Activated CD8-positive, alpha-beta T cell treated with anti-CD3 and anti-CD28 coated beads for 36 hours (primary cell): Measurements from ENCODE around the gene TAS1R2. TPM values are rescaled to one million over a fixed set of nuclear protein-coding genes. Genes with fewer than 3 reads are reported as not detected.

Experiments
- ATAC-seq: fragments of 200-7000 bp; cut with Tn5 transposase; one replicate; pipeline ENCODE4 v1.10.0; 2021; ENCODE audit warnings: mild to moderate bottlenecking, moderate library complexity
- CTCF ChIA-PET: fragments of 350-600 bp; sonication (Branson Sonifier 250); formaldehyde crosslinking; loops from one replicate; lab custom pipeline; 2021; ENCODE audit warnings: antibody characterized with exemption; lab: Charles Lee
- POLR2A ChIA-PET: fragments of 350-600 bp; sonication (Branson Sonifier 250); formaldehyde crosslinking; loops from one replicate; lab custom pipeline; 2021; ENCODE audit warnings: antibody characterized with exemption; lab: Charles Lee
- DNase-seq: peaks from one replicate; pipeline ENCODE4 v3.0.0-alpha.2; 2020
- H3K27ac Mint-ChIP-seq: one replicate; pipeline ENCODE4 v1.8.0; 2021; ENCODE audit warnings: mild to moderate bottlenecking, mixed read lengths
- H3K27me3 Mint-ChIP-seq: one replicate; pipeline ENCODE4 v1.8.0; 2021; ENCODE audit warnings: mixed read lengths
- H3K36me3 Mint-ChIP-seq: one replicate; pipeline ENCODE4 v1.8.0; 2021; ENCODE audit warnings: low read depth, mixed read lengths
- H3K4me1 Mint-ChIP-seq: one replicate; pipeline ENCODE4 v1.8.0; 2021; ENCODE audit warnings: low read depth, mixed read lengths
- H3K4me3 Mint-ChIP-seq: one replicate; pipeline ENCODE4 v1.8.0; 2021; ENCODE audit warnings: mild to moderate bottlenecking, moderate library complexity, mixed read lengths
- H3K9me3 Mint-ChIP-seq: one replicate; pipeline ENCODE4 v1.8.0; 2021; ENCODE audit warnings: mixed read lengths
- intact Hi-C: fragments of 100-400 bp; cut with micrococcal nuclease; formaldehyde crosslinking; loops from one replicate; pipeline ENCODE4 v1.10.0; 2022
- total RNA-seq, 2 experiments: library from RNA; stranded (reverse); gene quantifications; one replicate each; pipeline ENCODE4 v1.2.3, GENCODE V29; 2021
- TF ChIP-seq, protein P1 (sequence below): fragments of 200-600 bp; IDR thresholded peaks from one replicate; pipeline ENCODE4 v1.8.0; 2022; ENCODE audit warnings: antibody characterized with exemption, mild to moderate bottlenecking

Gene TAS1R2
- not detected for total RNA-seq

DNA sequence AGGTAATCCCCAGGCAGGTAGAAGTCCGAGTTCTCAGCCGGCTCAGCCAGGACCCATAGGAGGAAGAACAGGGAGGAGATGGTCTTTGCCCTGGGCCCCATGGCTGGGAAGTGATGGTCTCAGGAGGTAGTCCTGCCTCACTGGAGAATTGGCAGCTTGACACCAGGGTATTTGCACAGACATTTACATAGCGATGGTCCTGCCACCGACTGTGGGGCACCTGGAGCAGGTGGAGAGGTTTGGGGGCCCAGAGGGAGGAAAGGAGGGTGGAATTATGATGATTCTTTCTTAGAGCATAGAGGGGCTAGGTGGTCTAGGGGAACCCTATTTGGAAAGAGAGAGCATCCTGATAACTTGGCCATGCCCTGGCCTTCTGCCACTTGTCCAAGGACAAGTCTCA is at the start of gene TAS1R2:
Gene TAS1R2, minus strand, starts transcription at position 101 of the 400 bp plus-strand sequence. Its CDS starts 0 bp downstream, at position 101.
- ChIA-PET POLR2A (no interaction called here), CTCF (no interaction called here)
- DNase-seq (no peak), ATAC-seq (no peak)
- intact Hi-C loops = no loop called here
- no peaks in the 10 kb centered on the region for H3K4me1 Mint-ChIP-seq
- no peak within 1 kb of the TSS for H3K4me3 Mint-ChIP-seq
- H3K27me3 Mint-ChIP-seq = no peaks in the 10 kb centered on the region
- no peak within 1 kb of the TSS for H3K27ac Mint-ChIP-seq
- TF ChIP-seq, protein P1, sequence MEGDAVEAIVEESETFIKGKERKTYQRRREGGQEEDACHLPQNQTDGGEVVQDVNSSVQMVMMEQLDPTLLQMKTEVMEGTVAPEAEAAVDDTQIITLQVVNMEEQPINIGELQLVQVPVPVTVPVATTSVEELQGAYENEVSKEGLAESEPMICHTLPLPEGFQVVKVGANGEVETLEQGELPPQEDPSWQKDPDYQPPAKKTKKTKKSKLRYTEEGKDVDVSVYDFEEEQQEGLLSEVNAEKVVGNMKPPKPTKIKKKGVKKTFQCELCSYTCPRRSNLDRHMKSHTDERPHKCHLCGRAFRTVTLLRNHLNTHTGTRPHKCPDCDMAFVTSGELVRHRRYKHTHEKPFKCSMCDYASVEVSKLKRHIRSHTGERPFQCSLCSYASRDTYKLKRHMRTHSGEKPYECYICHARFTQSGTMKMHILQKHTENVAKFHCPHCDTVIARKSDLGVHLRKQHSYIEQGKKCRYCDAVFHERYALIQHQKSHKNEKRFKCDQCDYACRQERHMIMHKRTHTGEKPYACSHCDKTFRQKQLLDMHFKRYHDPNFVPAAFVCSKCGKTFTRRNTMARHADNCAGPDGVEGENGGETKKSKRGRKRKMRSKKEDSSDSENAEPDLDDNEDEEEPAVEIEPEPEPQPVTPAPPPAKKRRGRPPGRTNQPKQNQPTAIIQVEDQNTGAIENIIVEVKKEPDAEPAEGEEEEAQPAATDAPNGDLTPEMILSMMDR = no peak
- no peaks in the 10 kb centered on the region for H3K36me3 Mint-ChIP-seq
- H3K9me3 Mint-ChIP-seq = no peaks in the 10 kb centered on the region

DNA sequence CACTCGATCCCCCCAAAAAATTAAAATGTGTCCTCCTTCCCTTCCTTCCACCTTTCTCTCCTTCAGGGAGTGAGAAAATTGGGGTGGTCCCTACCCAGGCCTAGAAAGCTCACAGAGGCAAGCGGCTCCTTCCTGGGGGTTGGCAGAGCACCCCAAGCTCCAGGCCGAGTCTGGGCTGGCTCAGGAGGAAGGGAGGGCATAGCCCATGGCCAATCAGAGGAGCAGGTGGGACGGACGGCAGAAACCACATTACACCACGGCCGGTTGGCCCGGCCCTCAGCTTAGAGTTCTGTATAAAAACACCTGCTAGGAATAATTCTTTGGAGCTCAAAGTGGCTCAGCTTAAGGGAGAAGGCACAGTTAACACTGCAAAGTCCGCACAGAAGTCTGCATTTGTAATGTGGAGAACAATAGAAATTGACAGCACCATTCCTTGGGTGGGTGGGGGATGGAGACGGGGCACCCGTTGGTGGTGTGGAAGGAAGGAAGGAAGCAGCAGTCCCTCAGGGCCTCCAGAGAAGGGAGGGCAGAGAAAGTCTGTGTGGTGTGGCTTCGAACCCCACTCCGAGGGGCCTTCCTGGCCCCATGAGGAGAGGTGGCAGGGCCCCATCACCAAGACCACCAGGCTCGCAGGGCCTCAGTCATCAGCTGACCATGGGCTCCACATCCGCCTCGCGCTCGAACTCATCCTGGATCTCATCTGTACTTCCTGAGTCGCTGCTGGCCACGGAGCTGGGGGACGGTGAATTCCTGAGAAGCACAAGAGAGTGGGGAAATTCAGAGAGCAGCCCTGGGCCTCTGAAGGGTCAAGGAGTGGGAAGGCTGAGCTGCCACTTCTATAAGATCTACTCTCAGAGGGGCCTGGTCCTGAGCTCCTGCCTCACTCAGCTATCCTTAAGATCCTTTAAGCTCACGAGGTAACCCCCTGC is 48.7 kb upstream of the TAS1R2 start:
- Mint-ChIP-seq H3K4me1 (peaks cover 27% of the 10 kb centered on the region), H3K27ac (peak overlapping the region; percentile 56), H3K36me3 (peaks cover 43% of the 10 kb centered on the region), H3K27me3 (no peaks in the 10 kb centered on the region), H3K9me3 (peaks cover 7% of the 10 kb centered on the region), H3K4me3 (no peak overlapping the region)
- DNase-seq (no peak), ATAC-seq (no peak)
- intact Hi-C loops = loop anchor here (5.0 to 10.0 kb wide), 2 partner anchors 44 to 167 kb away; no protein-coding TSS in a partner anchor
- POLR2A ChIA-PET = interaction anchor here (0.8 to 1.4 kb wide), 6 partner anchors 17 to 222 kb away, joined by 3 to 7 read pairs (median 4); no protein-coding TSS in a partner anchor
- TF ChIP-seq, protein P1 = no peak
- CTCF ChIA-PET = interaction anchor here (0.7 to 4.7 kb wide), 35 partner anchors 8 to 342 kb away, joined by 3 to 33 read pairs (median 6); partner anchors contain the start of gene IFFO2

DNA sequence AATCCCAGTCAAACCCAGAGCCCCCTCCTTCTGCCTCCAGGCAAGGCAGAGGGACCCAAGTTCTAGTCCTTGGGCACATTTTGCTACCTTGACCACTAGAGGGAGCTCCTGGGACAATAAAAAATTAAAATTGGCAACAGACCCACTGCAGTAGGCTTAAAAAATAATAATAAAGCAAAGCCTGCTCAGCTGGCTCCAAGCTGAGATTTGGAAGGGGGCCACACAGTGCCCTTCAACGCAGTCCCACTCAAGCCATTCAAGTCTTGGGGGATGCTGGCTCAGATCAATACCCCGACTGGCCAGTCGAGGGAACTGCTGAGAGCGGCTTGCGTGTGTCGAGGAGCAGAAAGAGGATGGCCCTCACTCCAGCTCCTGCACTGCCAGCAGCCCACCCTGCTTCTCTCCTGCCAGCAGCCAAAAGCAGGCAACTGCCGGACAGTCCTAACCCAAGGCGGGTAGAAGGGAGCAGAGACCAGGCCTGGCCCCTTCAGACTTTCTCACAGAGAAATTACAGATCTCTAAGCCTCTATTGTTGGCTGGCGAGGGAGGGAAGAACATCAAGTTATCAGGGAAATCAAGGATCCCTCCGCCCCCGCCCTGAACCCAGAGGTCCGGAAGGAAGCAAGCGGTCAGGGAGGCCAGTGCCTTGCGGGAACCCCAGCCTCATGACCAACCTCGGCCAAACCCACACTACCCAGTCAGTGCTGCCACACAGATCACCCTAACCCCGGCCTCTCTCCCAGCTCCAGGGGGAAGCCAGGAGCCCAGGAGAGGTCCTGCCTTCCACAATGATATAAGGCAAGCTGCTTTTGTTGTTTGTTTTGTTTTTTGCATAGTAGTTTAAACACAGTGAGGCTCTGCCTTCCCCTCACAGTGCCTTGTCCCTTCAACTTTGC is 47.8 kb upstream of the TAS1R2 start:
- Mint-ChIP-seq H3K27ac (peak overlapping the region; percentile 6), H3K36me3 (peaks cover 40% of the 10 kb centered on the region), H3K4me1 (peaks cover 26% of the 10 kb centered on the region), H3K27me3 (no peaks in the 10 kb centered on the region), H3K9me3 (peaks cover 7% of the 10 kb centered on the region), H3K4me3 (no peak overlapping the region)
- TF ChIP-seq, protein P1 = peak; percentile 97
- no peak for ATAC-seq
- POLR2A ChIA-PET = interaction anchor here (0.6 to 2.4 kb wide), 7 partner anchors 18 to 223 kb away, joined by 3 to 7 read pairs (median 3); no protein-coding TSS in a partner anchor
- intact Hi-C loops = loop anchor here (5.0 to 10.0 kb wide), 2 partner anchors 45 to 168 kb away; no protein-coding TSS in a partner anchor
- CTCF ChIA-PET = interaction anchor here (0.6 to 4.7 kb wide), 53 partner anchors 8 to 343 kb away, joined by 3 to 33 read pairs (median 4); partner anchors contain the start of gene IFFO2
- DNase-seq = peak; percentile 69

DNA sequence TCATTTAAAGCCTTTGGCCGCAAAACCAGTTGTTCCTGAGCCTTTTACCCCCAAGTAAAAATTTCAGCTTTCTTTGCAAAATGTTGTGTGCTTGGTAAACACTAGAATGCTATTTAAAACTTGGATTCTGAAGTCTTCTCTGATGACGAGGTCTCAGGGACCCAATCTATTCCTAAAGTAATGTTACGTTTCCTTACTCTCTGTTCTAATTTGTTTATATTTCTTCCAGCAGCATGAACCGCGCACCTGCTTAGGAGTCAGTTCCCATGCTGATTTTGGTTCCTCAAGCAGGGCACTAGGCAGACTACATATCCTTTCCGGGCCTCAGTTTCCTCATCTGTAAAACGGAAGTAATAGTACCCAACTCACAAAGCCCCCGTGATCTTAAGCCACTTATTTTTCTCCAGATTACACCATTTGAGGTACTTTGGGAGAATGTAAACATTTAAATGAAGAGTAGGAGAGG is 43.9 kb upstream of the TAS1R2 start:
- Mint-ChIP-seq H3K36me3 (peaks cover 11% of the 10 kb centered on the region), H3K4me3 (peak overlapping the region; percentile 87), H3K9me3 (no peaks in the 10 kb centered on the region), H3K27ac (no peak overlapping the region), H3K4me1 (peaks cover 26% of the 10 kb centered on the region), H3K27me3 (no peaks in the 10 kb centered on the region)
- intact Hi-C loops = loop anchor here (10.0 kb wide), 1 partner anchor 171 kb away; no protein-coding TSS in a partner anchor
- TF ChIP-seq, protein P1 = no peak
- ChIA-PET CTCF (interaction anchor here (0.7 to 5.2 kb wide), 17 partner anchors 9 to 338 kb away, joined by 3 to 35 read pairs (median 4); no protein-coding TSS in a partner anchor), POLR2A (interaction anchor here (0.6 to 2.0 kb wide), 8 partner anchors 11 to 246 kb away, joined by 3 to 12 read pairs (median 3); no protein-coding TSS in a partner anchor)
- DNase-seq = no peak
- no peak for ATAC-seq
